ENCODE results near the gene MTCH2.
"Not testable (repeated sequence)": the region's sequence is repeated elsewhere in the genome, so short reads cannot be mapped to it uniquely, and the experiment has no call there.

MTCH2 gene

GRCh38 chr11:47642099-47642855 is at the start of gene MTCH2:
MTCH2 (minus strand) TSS chr11:47642559; CDS start chr11:47642465, 94 bp downstream.
- H3K4me3 ChIP-seq (ENCODE audit: low read length in 2 of 2) = peak within 1 kb of the TSS; percentile 89
- peak within 1 kb of the TSS; percentile 81 for H3K27ac ChIP-seq (ENCODE audit: low read length)
- H3K9me3 ChIP-seq (ENCODE audit: control insufficient read depth in 2 of 2, low read length in 2 of 2) = no peaks in the 10 kb centered on the region
- H3K9ac ChIP-seq (ENCODE audit: low read length in 2 of 2) = peak within 1 kb of the TSS; percentile 91 to 94
- peaks cover 7% of the 10 kb centered on the region for H3K4me1 ChIP-seq (ENCODE audit: control insufficient read depth, insufficient read depth, low read length)
- peaks cover 7 to 8% of the 10 kb centered on the region in 2 donors for H3K36me3 ChIP-seq (ENCODE audit: control insufficient read depth in 2 of 2, insufficient read depth in 2 of 2, low read length in 2 of 2)
- no peaks in the 10 kb centered on the region for H3K27me3 ChIP-seq (ENCODE audit: control insufficient read depth in 1 of 2, insufficient read depth in 2 of 2, low read length in 2 of 2)

DNA sequence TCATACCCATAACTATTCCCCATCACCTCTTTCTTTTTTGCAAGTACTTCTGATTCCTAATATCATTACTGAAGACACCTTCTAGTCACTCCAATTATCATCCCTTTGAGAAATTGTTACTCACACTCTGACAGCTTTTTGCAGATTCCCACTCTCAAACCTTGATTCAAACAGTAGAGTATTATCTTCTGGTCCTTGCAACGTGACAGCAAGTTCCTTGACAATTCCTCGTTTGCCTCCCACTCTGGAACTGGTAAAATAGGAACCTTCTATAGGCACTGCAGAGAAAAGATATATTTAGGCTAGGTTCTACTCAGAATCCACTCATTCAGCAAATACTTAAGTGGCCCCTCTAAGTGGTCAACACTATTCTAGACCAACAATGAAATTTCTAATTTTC is 49.6 kb upstream of the MTCH2 start:
- Histone ChIP-seq H3K27me3 (ENCODE audit: control insufficient read depth in 1 of 2, insufficient read depth in 2 of 2, low read length in 2 of 2) (no peaks in the 10 kb centered on the region), H3K4me1 (ENCODE audit: control insufficient read depth, insufficient read depth, low read length) (no peaks in the 10 kb centered on the region), H3K9ac (ENCODE audit: low read length in 2 of 2) (no peak overlapping the region), H3K27ac (ENCODE audit: low read length) (no peak overlapping the region), H3K4me3 (ENCODE audit: low read length in 2 of 2) (no peak overlapping the region), H3K36me3 (ENCODE audit: control insufficient read depth in 2 of 2, insufficient read depth in 2 of 2, low read length in 2 of 2) (no peaks in the 10 kb centered on the region), H3K9me3 (ENCODE audit: control insufficient read depth in 2 of 2, low read length in 2 of 2) (no peaks in the 10 kb centered on the region)

DNA sequence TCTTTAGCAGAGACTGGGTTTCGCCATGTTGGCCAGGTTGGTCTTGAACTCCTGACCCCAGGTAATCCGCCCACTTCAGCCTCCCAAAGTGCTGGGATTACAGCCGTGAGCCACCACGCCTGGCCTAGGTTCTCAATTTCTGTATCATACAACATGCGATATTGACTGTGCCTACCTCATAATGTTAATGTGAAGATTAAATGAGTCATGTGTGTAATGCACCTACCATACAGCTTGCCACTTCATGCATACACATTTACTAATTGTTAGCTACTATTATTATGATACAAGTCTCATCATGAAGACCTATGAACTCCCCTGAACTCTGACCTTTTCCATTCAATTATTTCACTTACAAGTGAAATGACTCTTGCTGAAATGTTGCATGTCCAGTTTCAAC is 47.1 kb upstream of the MTCH2 start:
- Histone ChIP-seq H3K9me3 (ENCODE audit: control insufficient read depth in 2 of 2, low read length in 2 of 2) (no peaks in the 10 kb centered on the region), H3K9ac (ENCODE audit: low read length in 2 of 2) (no peak overlapping the region), H3K36me3 (ENCODE audit: control insufficient read depth in 2 of 2, insufficient read depth in 2 of 2, low read length in 2 of 2) (no peaks in the 10 kb centered on the region), H3K27ac (ENCODE audit: low read length) (no peak overlapping the region), H3K4me1 (ENCODE audit: control insufficient read depth, insufficient read depth, low read length) (no peaks in the 10 kb centered on the region), H3K27me3 (ENCODE audit: control insufficient read depth in 1 of 2, insufficient read depth in 2 of 2, low read length in 2 of 2) (no peaks in the 10 kb centered on the region), H3K4me3 (ENCODE audit: low read length in 2 of 2) (no peak overlapping the region)

DNA sequence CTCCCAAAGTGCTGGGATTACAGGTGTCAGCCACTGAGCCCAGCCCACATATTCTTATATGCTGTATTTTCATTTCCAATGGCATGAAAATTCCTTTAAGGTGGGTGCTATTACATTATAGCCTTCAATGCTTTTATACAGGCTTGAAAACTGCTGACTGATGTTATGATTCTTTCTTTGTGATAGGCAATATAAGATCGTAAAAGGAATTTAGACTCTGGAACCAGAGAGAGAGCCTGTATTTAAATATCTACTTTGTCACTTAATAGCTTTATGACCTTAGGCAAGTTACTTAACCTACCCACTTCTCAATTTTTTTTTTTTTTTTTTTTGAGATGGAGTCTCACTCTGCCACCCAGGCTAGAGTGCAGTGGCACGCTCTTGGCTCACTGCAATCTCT is 46.6 kb upstream of the MTCH2 start:
- Histone ChIP-seq H3K9me3 (ENCODE audit: control insufficient read depth in 2 of 2, low read length in 2 of 2) (no peaks in the 10 kb centered on the region), H3K4me1 (ENCODE audit: control insufficient read depth, insufficient read depth, low read length) (no peaks in the 10 kb centered on the region), H3K36me3 (ENCODE audit: control insufficient read depth in 2 of 2, insufficient read depth in 2 of 2, low read length in 2 of 2) (no peaks in the 10 kb centered on the region), H3K9ac (ENCODE audit: low read length in 2 of 2) (no peak overlapping the region), H3K4me3 (ENCODE audit: low read length in 2 of 2) (no peak overlapping the region), H3K27me3 (ENCODE audit: control insufficient read depth in 1 of 2, insufficient read depth in 2 of 2, low read length in 2 of 2) (no peaks in the 10 kb centered on the region), H3K27ac (ENCODE audit: low read length) (no peak overlapping the region)

- H3K4me1 ChIP-seq (ENCODE audit: control insufficient read depth, insufficient read depth, low read length) = no peaks in the 10 kb centered on the region
- no peak overlapping the region for H3K4me3 ChIP-seq (ENCODE audit: low read length in 2 of 2)
- no peak overlapping the region for H3K9ac ChIP-seq (ENCODE audit: low read length in 2 of 2)
- no peaks in the 10 kb centered on the region for H3K36me3 ChIP-seq (ENCODE audit: control insufficient read depth in 2 of 2, insufficient read depth in 2 of 2, low read length in 2 of 2)
- no peaks in the 10 kb centered on the region for H3K27me3 ChIP-seq (ENCODE audit: control insufficient read depth in 1 of 2, insufficient read depth in 2 of 2, low read length in 2 of 2)
- no peaks in the 10 kb centered on the region for H3K9me3 ChIP-seq (ENCODE audit: control insufficient read depth in 2 of 2, low read length in 2 of 2)
- no peak overlapping the region for H3K27ac ChIP-seq (ENCODE audit: low read length)
Observed at GRCh38 chr11:47688111-47688510, 45.8 kb upstream of the MTCH2 start.

- not testable (repeated sequence) for H3K9me3 ChIP-seq (ENCODE audit: control insufficient read depth in 2 of 2, low read length in 2 of 2); H3K36me3 ChIP-seq (ENCODE audit: control insufficient read depth in 2 of 2, insufficient read depth in 2 of 2, low read length in 2 of 2); H3K4me1 ChIP-seq (ENCODE audit: control insufficient read depth, insufficient read depth, low read length)
Observed at GRCh38 chr11:47686704-47687103, 44.3 kb upstream of the MTCH2 start.

DNA sequence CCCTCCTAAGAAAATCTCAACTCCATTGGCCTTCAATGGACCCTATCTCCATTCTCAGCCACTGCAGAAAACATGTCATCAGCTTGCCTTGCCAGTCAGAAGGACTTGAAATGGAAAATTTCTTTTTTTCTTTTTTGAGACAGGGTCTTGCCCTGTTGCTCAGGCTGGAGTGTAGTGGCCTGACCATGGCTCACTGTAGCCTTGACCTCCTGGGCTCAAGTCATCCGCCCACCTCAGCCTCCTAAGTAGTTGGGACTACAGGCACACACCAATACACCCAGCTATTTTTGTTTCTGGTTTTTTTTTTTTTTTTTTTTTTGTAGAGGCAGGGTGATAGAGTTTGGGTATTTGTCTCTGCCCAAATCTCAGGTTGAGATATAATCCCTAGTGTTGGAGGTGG is 43.8 kb upstream of the MTCH2 start:
- Histone ChIP-seq H3K27ac (ENCODE audit: low read length) (no peak overlapping the region), H3K27me3 (ENCODE audit: control insufficient read depth in 1 of 2, insufficient read depth in 2 of 2, low read length in 2 of 2) (no peaks in the 10 kb centered on the region), H3K4me1 (ENCODE audit: control insufficient read depth, insufficient read depth, low read length) (no peaks in the 10 kb centered on the region), H3K36me3 (ENCODE audit: control insufficient read depth in 2 of 2, insufficient read depth in 2 of 2, low read length in 2 of 2) (no peaks in the 10 kb centered on the region), H3K4me3 (ENCODE audit: low read length in 2 of 2) (no peak overlapping the region), H3K9ac (ENCODE audit: low read length in 2 of 2) (no peak overlapping the region), H3K9me3 (ENCODE audit: control insufficient read depth in 2 of 2, low read length in 2 of 2) (no peaks in the 10 kb centered on the region)

More at GRCh38 chr11:47686704-47687103, 44.3 kb upstream of the MTCH2 start:
- H3K9ac ChIP-seq (ENCODE audit: low read length in 2 of 2); H3K27me3 ChIP-seq (ENCODE audit: control insufficient read depth in 1 of 2, insufficient read depth in 2 of 2, low read length in 2 of 2); H3K27ac ChIP-seq (ENCODE audit: low read length); H3K4me3 ChIP-seq (ENCODE audit: low read length in 2 of 2): not testable (repeated sequence)

GRCh38 chr11:47675851-47676250 is 33.5 kb upstream of the MTCH2 start:
- Histone ChIP-seq H3K9ac (ENCODE audit: low read length in 2 of 2) (no peak overlapping the region), H3K4me1 (ENCODE audit: control insufficient read depth, insufficient read depth, low read length) (no peaks in the 10 kb centered on the region), H3K27ac (ENCODE audit: low read length) (no peak overlapping the region), H3K4me3 (ENCODE audit: low read length in 2 of 2) (no peak overlapping the region), H3K9me3 (ENCODE audit: control insufficient read depth in 2 of 2, low read length in 2 of 2) (no peaks in the 10 kb centered on the region), H3K36me3 (ENCODE audit: control insufficient read depth in 2 of 2, insufficient read depth in 2 of 2, low read length in 2 of 2) (no peaks in the 10 kb centered on the region), H3K27me3 (ENCODE audit: control insufficient read depth in 1 of 2, insufficient read depth in 2 of 2, low read length in 2 of 2) (no peaks in the 10 kb centered on the region)

GRCh38 chr11:47672283-47672730 is 29.9 kb upstream of the MTCH2 start:
- H3K27me3 ChIP-seq (ENCODE audit: control insufficient read depth in 1 of 2, insufficient read depth in 2 of 2, low read length in 2 of 2) = no peaks in the 10 kb centered on the region
- no peaks in the 10 kb centered on the region for H3K4me1 ChIP-seq (ENCODE audit: control insufficient read depth, insufficient read depth, low read length)
- no peak overlapping the region for H3K27ac ChIP-seq (ENCODE audit: low read length)
- no peaks in the 10 kb centered on the region for H3K9me3 ChIP-seq (ENCODE audit: control insufficient read depth in 2 of 2, low read length in 2 of 2)
- no peaks in the 10 kb centered on the region for H3K36me3 ChIP-seq (ENCODE audit: control insufficient read depth in 2 of 2, insufficient read depth in 2 of 2, low read length in 2 of 2)
- no peak overlapping the region for H3K9ac ChIP-seq (ENCODE audit: low read length in 2 of 2)
- no peak overlapping the region for H3K4me3 ChIP-seq (ENCODE audit: low read length in 2 of 2)

- no peaks in the 10 kb centered on the region for H3K4me1 ChIP-seq (ENCODE audit: control insufficient read depth, insufficient read depth, low read length)
- no peak overlapping the region for H3K9ac ChIP-seq (ENCODE audit: low read length in 2 of 2)
- no peaks in the 10 kb centered on the region for H3K27me3 ChIP-seq (ENCODE audit: control insufficient read depth in 1 of 2, insufficient read depth in 2 of 2, low read length in 2 of 2)
- H3K27ac ChIP-seq (ENCODE audit: low read length) = no peak overlapping the region
- no peaks in the 10 kb centered on the region for H3K36me3 ChIP-seq (ENCODE audit: control insufficient read depth in 2 of 2, insufficient read depth in 2 of 2, low read length in 2 of 2)
- no peaks in the 10 kb centered on the region for H3K9me3 ChIP-seq (ENCODE audit: control insufficient read depth in 2 of 2, low read length in 2 of 2)
- H3K4me3 ChIP-seq (ENCODE audit: low read length in 2 of 2) = no peak overlapping the region
Observed at GRCh38 chr11:47669856-47670255, 27.5 kb upstream of the MTCH2 start.

DNA sequence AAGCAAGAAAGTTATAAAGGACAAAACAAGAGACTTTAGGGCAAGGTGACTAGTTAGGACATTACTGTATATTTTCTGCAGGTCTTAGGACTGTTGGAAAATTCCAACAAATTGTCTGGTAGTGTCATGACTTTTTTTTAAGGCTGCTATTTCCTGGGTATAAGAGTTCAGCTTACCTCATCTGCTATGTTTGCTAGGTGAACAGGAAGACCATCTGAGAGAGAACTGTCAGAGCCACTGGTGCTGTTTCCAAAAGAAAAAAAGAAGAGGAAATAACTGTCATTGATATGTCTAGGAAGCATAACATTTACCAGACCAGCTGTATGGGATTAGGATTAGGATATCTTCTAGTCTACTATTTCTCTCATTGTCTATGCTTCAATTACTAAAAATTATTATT is 26.3 kb upstream of the MTCH2 start:
- Histone ChIP-seq H3K27ac (ENCODE audit: low read length) (no peak overlapping the region), H3K9me3 (ENCODE audit: control insufficient read depth in 2 of 2, low read length in 2 of 2) (no peaks in the 10 kb centered on the region), H3K27me3 (ENCODE audit: control insufficient read depth in 1 of 2, insufficient read depth in 2 of 2, low read length in 2 of 2) (no peaks in the 10 kb centered on the region), H3K9ac (ENCODE audit: low read length in 2 of 2) (no peak overlapping the region), H3K36me3 (ENCODE audit: control insufficient read depth in 2 of 2, insufficient read depth in 2 of 2, low read length in 2 of 2) (no peaks in the 10 kb centered on the region), H3K4me3 (ENCODE audit: low read length in 2 of 2) (no peak overlapping the region), H3K4me1 (ENCODE audit: control insufficient read depth, insufficient read depth, low read length) (no peaks in the 10 kb centered on the region)

Data from stomach smooth muscle (tissue), 2 donors.